Left lung (tissue), 10 donors: ENCODE measurements around the gene WHAMM. TPM values are rescaled to one million over a fixed set of nuclear protein-coding genes. Genes with fewer than 3 reads are reported as not detected.

Experiments
- ATAC-seq: fragments of 200-7000 bp; cut with Tn5 transposase; one replicate; pipeline ENCODE4 v1.9.1; 2020; ENCODE audit warnings: moderate library complexity
- DNase-seq, 4 donors: peaks; one replicate each; pipeline ENCODE4 v3.0.0-alpha.2; 2013 to 2020
- H3K27ac ChIP-seq, 2 donors: fragments of 200-600 bp; sonication (generic) in 1 of 2; one replicate each; pipeline versions ENCODE4 v1.5.0 to v1.8.0; 2020 to 2021
- H3K27me3 ChIP-seq, 2 donors: fragments of 200-600 bp; sonication (generic) in 1 of 2; one replicate each; pipeline versions ENCODE4 v1.5.0 to v1.8.0; 2020 to 2021
- H3K36me3 ChIP-seq, 2 donors: fragments of 200-600 bp; sonication (generic) in 1 of 2; one replicate each; pipeline versions ENCODE4 v1.5.0 to v1.8.0; 2020 to 2021
- H3K4me1 ChIP-seq, 2 donors: fragments of 200-600 bp; one replicate each; pipeline ENCODE4 v1.8.0; 2021
- H3K4me3 ChIP-seq, 2 donors: fragments of 200-600 bp; sonication (generic) in 1 of 2; one replicate each; pipeline versions ENCODE4 v1.5.0 to v1.8.0; 2020 to 2021; ENCODE audit warnings: mild to moderate bottlenecking in 1 of 2
- H3K9me3 ChIP-seq, 2 donors: fragments of 200-600 bp; sonication (generic) in 1 of 2; one replicate each; pipeline versions ENCODE4 v1.5.0 to v1.8.0; 2020 to 2021
- intact Hi-C, 2 donors: fragments of 100-400 bp; cut with DNase I; formaldehyde crosslinking; loops; one replicate each; pipeline versions ENCODE4 v1.11.2 to v1.14.2; 2022
- polyA plus RNA-seq, 6 donors: library from polyadenylated mRNA; unstranded; fragments of 120-200 nt; gene quantifications; one replicate each; pipeline ENCODE4 v1.2.1, GENCODE V29; 2013; ENCODE audit not compliant: insufficient read length in 6 of 6
- total RNA-seq, 2 donors: library from RNA; stranded (reverse); fragmentation: NEBNext Ultra II Directional; extraction: Animal tissue kit (Norgen Biotek cat#: 25700); gene quantifications; one replicate each; pipeline ENCODE4 v1.2.1, GENCODE V29; 2021
- TF ChIP-seq, protein P1 (sequence below), 2 donors: fragments of 200-600 bp; sonication (generic) in 1 of 2; IDR thresholded peaks; one replicate each; pipeline versions ENCODE4 v1.5.0 to v1.8.0; 2021; ENCODE audit warnings: antibody characterized with exemption in 2 of 2
- donor health status: DM: no; HTN: yes; CAD: no.
- donor health status: DM: no; HTN: no; CAD: no.

The WHAMM gene
- total and polyA plus RNA-seq, 8 donors = 9.3 to 15.8 (median 13.4) TPM

DNA sequence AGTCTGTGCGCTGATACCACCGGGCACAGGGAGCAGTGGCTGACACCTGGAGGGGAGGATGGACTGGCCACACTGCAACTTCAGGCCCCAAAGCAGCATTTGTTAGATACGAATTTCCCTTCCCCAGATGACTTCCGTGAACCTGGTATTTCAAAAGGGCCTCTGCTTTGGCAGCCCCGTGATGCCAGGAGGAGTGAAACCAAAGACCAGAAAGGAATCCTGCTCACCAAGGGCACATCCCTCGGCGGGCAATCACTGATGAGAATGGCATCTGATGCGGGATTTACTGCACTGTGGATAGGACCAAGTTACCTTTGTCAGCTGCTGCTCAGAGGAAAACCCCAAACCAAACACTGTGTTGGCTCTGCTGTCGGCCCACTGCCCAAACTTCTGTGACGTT is 65.5 kb downstream of the WHAMM start:
- H3K36me3 ChIP-seq = peaks cover 0 to 5% of the 10 kb centered on the region in 2 donors
- H3K4me3 ChIP-seq = no peak overlapping the region
- no peak for DNase-seq
- no peaks in the 10 kb centered on the region for H3K9me3 ChIP-seq
- no peak for ATAC-seq
- H3K27ac ChIP-seq = no peak overlapping the region
- no peaks in the 10 kb centered on the region for H3K27me3 ChIP-seq
- intact Hi-C loops = no loop called here
- H3K4me1 ChIP-seq = no peaks in the 10 kb centered on the region
- TF ChIP-seq, protein P1, sequence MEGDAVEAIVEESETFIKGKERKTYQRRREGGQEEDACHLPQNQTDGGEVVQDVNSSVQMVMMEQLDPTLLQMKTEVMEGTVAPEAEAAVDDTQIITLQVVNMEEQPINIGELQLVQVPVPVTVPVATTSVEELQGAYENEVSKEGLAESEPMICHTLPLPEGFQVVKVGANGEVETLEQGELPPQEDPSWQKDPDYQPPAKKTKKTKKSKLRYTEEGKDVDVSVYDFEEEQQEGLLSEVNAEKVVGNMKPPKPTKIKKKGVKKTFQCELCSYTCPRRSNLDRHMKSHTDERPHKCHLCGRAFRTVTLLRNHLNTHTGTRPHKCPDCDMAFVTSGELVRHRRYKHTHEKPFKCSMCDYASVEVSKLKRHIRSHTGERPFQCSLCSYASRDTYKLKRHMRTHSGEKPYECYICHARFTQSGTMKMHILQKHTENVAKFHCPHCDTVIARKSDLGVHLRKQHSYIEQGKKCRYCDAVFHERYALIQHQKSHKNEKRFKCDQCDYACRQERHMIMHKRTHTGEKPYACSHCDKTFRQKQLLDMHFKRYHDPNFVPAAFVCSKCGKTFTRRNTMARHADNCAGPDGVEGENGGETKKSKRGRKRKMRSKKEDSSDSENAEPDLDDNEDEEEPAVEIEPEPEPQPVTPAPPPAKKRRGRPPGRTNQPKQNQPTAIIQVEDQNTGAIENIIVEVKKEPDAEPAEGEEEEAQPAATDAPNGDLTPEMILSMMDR (IDR thresholded peaks at IDR 0.05) = no peak

DNA sequence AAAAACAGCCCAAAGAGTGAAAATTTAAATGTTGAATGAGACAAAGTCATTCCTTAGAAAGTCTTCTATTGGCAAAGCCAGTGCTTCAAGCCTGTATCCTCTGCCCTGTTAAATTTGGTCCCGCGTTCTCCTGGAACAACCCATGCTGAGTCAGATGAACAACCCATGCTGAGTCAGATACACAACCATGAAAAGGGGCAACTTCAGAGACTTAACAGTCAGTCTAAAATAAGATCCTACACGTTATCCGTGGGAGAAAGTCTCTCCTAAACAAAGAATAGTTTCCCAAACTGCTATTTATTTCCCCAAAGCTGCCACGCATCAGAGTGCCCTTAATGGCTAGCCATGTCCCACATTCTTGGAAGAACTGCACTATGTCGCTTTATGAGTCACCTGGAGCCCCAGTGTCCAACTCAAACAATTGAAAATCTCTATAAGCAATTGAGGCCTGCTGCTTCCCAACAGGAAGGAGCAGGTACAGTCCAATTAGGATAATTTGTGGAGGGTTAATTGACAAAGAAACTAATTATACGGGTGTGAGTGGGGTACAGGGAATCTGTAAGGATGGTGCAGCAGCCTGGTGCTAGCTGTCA is 66.1 kb downstream of the WHAMM start:
- H3K9me3 ChIP-seq = no peaks in the 10 kb centered on the region
- DNase-seq (no peak), ATAC-seq (no peak)
- H3K4me1 ChIP-seq = no peaks in the 10 kb centered on the region
- intact Hi-C loops = no loop called here
- H3K27ac ChIP-seq = no peak overlapping the region
- H3K27me3 ChIP-seq = no peaks in the 10 kb centered on the region
- peaks cover 0 to 5% of the 10 kb centered on the region in 2 donors for H3K36me3 ChIP-seq
- TF ChIP-seq, protein P1 (IDR thresholded peaks at IDR 0.05) = no peak
- no peak overlapping the region for H3K4me3 ChIP-seq

DNA sequence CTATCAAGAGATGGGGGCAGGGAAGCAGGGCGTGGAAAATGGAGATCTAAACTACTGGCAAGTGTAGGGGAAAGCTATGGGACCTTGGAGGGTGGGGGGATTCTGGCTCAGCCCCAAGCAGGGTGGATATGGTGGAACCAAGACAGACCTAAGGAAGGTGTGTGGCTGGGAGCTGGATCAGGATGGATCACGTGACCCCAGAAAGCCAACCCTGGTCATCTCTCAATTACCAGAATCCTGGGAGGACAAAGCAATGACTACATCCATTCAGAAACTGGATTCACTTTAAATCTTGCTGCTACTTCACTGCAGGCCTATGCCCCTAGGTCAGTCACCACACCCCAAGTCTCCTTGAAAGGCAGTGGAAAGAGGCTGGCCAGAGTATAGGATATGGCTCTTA is 68.4 kb downstream of the WHAMM start:
- Histone ChIP-seq H3K4me1 (no peaks in the 10 kb centered on the region), H3K27me3 (no peaks in the 10 kb centered on the region), H3K27ac (no peak overlapping the region), H3K36me3 (peaks cover 0 to 5% of the 10 kb centered on the region in 2 donors), H3K4me3 (no peak overlapping the region), H3K9me3 (no peaks in the 10 kb centered on the region)
- ATAC-seq (no peak), DNase-seq (no peak)
- intact Hi-C loops = no loop called here
- TF ChIP-seq, protein P1 (IDR thresholded peaks at IDR 0.05) = no peak

DNA sequence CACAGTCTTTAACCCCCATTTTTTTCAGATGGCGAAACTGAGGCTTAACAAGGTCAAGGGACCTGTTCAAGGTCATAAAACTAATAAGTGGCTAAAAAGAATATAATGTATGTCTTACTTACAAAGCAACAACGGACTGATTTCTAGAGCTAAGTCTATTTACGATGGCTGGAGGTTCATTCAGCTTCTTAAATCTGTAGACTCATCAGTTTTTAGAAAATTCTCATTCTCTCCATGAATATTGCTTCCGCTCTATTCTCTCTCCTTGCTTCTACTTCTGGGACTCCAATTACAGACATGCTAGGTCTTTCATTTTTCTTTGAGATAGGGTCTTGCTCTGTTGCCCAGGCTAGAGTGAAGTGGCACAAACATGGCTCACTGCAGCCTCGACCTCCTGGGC is 68.9 kb downstream of the WHAMM start:
- Histone ChIP-seq H3K4me1 (no peaks in the 10 kb centered on the region), H3K4me3 (no peak overlapping the region), H3K36me3 (peaks cover 0 to 5% of the 10 kb centered on the region in 2 donors), H3K27ac (no peak overlapping the region), H3K9me3 (no peaks in the 10 kb centered on the region), H3K27me3 (no peaks in the 10 kb centered on the region)
- ATAC-seq = no peak
- no peak for DNase-seq
- intact Hi-C loops = no loop called here
- TF ChIP-seq, protein P1 (IDR thresholded peaks at IDR 0.05) = no peak

- ATAC-seq (no peak), DNase-seq (no peak)
- Histone ChIP-seq H3K9me3 (no peaks in the 10 kb centered on the region), H3K27ac (no peak overlapping the region), H3K4me3 (no peak overlapping the region), H3K27me3 (no peaks in the 10 kb centered on the region), H3K36me3 (no peaks in the 10 kb centered on the region), H3K4me1 (no peaks in the 10 kb centered on the region)
- intact Hi-C loops = no loop called here
- TF ChIP-seq, protein P1 (IDR thresholded peaks at IDR 0.05) = no peak
These were observed 71.3 kb downstream of the WHAMM start for GRCh38 chr15:82880704-82881103.
